GM18508 (cell line): ENCODE measurements around the gene FYCO1.

ENCODE experiments used
- ATAC-seq: cut with Tn5 transposase; IDR thresholded peaks from one replicate; pipeline ENCODE4 v1.9.1; 2021; ENCODE audit warnings: moderate number of reproducible peaks; ENCODE audit not compliant: insufficient read depth, unreplicated experiment

FYCO1 gene

DNA sequence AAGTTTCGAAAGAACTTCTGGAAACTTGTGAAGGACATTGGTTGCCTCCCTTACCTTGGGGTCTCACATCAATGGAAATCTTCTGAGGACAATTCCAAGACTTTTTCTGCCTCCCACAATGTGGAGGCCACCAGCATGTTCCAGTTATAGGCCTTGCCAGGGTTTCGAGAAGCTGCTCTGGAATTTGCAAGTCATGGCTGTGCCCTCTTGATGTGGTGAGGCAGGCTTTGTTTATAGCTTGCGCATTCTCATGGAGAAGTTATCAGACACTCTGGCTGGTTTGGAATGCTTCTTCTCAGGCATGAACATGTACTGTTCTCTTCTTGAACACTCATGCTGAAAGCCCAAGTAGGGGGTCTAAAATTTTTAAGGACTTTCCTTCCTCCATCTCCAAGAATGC is 48.3 kb downstream of the FYCO1 start:
- no peak for ATAC-seq

DNA sequence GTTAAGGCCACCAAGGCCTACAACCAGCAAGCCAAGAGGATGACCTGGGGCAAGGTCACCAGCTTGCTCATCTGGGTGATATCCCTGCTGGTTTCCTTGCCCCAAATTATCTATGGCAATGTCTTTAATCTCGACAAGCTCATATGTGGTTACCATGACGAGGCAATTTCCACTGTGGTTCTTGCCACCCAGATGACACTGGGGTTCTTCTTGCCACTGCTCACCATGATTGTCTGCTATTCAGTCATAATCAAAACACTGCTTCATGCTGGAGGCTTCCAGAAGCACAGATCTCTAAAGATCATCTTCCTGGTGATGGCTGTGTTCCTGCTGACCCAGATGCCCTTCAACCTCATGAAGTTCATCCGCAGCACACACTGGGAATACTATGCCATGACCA is 48.7 kb downstream of the FYCO1 start:
- no peak for ATAC-seq

DNA sequence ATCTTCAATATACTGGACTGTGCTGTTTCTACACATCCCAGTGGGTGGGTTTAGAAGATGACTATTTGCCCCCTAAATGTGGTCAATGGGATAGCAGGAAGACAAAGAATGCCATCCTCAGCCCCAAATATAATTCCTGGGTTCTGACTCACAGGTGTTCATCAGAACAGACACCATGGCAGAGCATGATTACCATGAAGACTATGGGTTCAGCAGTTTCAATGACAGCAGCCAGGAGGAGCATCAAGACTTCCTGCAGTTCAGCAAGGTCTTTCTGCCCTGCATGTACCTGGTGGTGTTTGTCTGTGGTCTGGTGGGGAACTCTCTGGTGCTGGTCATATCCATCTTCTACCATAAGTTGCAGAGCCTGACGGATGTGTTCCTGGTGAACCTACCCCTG is 49.3 kb downstream of the FYCO1 start:
- no peak for ATAC-seq

DNA sequence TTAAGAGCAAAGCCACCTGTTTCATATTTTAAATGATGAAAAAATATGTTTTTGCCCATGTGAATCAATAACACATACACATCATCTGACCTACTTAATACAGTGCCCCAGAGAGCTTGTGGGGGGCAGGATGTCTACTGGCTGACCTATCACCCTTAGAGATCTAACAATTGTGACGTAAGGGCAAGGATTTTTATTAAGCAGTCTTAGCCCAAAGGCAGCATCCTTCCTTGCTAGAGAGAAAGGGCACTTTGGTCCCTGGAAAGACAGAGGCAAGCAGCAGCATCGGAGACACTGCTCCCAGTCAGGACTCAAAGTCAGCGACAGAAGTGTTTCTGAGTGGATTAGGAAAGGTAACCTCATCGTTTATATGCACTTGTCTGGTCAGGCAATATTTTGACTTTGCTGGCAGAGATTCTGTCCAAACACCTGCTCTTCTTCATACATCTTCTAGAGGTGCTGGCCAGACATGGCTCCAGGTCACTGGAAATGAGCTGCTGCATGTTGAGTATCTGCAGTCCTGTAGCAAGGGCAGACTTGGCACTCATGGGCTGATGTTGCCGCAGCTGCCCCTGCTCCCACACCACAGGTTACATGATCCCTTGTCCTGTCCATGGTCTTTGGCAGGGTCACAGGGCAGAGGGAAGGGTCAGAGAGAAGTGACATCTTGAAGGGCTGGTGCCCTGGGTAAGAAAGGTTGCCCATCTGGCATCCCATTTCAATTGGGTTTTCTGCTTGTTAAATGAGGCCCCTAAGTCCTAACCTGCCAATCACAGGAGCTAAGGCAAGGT is 50.6 kb downstream of the FYCO1 start:
- ATAC-seq, result no peak

DNA sequence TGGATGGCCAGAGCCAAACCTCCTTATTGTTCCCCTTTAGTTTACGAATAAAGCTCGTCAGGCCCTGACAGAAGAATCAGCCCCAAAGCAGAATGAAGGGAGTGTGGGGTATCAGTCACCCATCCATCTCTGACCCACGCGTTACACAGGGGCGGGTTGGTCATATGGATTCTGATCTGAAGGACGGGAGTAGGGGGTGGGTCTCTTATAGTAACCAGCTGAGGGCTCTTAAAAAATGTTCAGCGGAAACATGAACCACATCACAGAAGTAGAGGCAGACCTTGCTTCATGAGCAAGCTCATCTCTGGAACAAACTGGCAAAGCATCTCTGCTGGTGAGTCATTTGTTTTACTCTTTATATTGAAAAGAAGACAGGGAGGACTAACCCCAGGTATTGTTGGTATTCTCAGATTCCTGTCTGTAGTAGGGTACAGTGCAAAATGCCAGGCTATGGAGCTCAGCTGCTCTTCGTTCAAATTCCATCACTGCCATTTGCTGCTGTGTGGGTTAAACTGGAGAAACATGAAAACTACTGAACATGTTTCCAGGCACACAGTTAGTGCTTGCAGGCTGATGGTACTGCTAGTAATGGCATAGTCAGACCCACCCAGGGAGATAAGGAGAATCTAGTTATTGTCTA is 52.3 kb downstream of the FYCO1 start, which contains the start of gene CXCR6:
TSS of gene CXCR6 (plus strand) at position 258 of the 640 bp plus-strand sequence. CDS start 3,018 bp downstream, outside the sequence.
- ATAC-seq, result no peak

DNA sequence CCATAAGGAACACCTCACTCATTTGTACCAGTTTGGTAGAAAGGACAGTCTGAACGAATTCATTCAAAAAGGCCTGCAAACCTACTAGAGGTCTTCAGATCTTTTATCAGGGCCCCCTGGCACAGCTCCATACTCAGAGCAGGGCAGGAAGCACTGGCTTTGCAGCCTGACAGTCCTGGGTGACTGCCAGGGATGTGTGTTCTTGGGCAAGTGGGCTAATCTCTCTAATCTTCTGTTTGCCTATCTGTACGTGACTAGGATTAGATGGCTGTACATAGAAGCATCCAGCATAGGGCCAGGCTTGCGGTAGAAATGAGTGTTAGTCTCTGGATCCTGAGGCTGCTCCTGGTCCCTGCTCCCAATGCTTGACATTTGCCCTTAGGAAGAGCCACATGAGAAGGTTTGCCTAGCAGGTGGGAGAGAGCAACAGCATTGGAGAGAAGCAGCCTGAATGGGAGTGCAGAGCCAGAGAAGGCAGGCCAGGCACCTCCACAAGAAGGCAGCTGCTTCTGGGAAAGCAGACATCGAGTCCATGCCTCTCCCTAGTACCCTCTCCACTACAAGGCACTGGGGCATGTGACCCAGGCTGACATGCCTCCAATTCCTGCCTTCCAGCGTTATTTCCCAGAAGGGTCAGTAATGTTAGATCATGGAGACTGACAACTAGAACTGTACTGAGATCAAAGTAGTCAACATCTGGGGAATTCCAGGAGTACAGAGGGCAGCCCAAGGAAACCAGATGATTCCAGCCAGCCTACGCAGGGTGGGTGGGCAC is 53.4 kb downstream of the FYCO1 start:
- no peak for ATAC-seq

DNA sequence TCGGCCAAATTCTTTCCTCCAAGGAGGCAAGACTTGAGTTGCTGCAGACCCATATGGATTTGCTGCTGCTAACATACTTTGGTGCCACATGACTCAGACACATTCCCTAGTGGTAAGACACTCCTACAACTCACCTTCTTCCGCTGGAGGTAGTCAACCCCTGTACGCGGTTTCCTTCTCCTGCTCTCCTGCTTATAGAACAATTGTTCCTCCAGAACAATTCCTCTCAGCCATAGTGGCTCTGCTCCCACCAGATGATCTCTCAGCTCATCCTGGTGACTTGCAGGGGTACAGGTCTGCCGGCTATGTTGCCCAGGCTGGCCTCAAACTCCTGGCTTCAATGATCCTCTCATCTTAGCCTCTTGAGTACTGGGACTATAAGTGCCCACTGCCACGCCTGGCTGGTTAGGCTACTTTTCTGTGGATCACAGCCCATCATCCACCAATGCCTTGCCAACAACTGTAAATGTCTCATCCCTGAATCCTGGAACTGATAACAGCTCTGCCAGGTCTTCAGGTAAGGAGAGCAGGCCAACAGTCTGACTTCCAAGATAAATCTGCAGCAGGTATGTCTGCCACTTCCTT is 54.8 kb downstream of the FYCO1 start:
- no peak for ATAC-seq

DNA sequence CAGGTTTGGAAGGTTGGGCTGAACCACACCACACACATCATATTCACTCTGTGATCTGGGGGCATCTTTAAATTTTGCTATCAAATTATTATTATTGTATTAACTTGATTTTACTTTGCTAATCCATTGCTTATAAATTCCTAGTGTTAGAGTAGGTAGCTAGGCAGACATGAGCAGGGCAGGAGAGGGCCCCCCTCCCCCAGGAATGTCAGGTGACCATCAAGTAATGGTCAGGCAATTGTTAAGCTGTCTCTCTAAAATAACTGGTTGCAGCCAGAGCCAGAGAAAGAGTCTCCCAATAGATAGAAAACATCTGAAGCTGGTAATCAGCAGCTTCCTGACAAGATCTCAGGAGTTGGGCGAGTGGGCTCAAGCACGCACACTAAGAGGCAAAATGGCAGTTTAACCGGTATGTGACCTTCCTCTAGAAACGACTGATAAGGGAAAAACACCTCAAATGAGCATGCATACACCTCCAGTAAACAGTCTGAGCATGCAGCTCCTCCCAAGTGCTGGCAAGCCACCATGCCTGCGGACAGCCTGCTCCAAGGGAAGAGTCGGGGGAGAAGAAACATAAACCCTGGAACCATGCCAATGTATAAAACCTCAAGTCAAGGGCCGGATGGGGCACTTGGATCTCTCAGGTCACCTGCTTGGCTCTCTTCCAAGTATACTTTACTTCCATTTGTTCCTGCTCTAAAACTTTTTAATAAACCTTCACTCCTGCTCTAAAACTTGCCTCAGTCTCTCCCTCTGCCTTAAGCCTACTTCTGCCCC is 55.4 kb downstream of the FYCO1 start:
- ATAC-seq, result no peak

DNA sequence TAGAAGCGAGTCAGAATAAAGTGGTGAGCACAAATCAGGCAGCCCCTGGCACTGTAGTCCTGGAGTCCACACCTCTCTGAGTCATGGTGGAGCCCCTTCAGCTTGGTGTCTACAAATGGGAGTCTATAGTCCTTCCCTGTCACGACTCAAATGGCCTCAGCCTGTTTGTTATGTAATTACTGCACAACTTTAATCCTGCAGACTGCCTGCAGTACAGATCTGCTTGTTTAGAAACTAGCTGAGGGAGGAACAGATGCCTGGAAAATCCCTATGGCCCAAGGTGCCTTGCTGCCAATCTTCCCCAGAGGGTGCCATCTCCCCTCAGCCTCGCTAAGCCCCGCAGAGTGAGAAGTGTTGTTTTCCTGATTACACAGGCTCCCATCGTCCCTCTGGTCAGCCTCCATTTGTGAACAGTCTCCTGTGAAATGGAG is 56.3 kb downstream of the FYCO1 start:
- ATAC-seq, result no peak

DNA sequence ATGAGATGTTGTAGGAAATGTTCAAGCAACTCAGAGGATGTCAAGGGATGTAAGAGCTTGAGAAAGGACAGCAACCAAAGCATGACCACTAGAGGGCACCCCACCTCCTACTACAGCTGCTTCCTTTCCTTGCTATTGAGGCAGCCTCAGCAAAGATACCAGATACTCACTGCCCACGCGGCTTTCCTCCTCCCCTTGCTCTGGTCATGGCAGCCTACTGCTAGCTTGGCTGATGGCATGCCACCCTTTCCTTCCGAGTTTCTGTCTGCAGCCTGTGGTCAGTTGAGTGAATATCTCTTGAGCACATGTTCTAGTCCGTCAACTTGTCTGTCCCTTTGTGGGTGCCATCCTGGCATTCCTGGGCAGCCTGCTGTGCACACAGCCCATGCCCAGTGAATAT is 56.8 kb downstream of the FYCO1 start:
- ATAC-seq, result no peak

DNA sequence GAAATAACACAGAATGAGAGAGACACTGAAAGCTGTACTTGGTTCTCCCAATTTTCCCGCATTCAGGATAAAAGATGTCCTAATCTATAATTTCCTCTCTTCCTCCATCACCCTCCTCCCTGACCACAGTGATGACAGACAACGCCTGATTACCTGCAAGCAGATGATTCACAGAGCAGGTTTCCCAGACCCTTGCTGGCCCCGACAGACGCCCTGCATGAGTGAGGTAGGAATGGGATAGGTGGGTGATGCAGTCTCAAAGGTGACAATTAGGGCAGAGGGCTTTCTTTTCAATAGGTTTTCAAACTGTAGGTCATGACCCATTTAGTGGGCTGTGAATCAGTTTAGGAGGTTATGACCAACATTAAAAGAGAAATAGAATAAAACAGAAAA is 57.6 kb downstream of the FYCO1 start:
- no peak for ATAC-seq

DNA sequence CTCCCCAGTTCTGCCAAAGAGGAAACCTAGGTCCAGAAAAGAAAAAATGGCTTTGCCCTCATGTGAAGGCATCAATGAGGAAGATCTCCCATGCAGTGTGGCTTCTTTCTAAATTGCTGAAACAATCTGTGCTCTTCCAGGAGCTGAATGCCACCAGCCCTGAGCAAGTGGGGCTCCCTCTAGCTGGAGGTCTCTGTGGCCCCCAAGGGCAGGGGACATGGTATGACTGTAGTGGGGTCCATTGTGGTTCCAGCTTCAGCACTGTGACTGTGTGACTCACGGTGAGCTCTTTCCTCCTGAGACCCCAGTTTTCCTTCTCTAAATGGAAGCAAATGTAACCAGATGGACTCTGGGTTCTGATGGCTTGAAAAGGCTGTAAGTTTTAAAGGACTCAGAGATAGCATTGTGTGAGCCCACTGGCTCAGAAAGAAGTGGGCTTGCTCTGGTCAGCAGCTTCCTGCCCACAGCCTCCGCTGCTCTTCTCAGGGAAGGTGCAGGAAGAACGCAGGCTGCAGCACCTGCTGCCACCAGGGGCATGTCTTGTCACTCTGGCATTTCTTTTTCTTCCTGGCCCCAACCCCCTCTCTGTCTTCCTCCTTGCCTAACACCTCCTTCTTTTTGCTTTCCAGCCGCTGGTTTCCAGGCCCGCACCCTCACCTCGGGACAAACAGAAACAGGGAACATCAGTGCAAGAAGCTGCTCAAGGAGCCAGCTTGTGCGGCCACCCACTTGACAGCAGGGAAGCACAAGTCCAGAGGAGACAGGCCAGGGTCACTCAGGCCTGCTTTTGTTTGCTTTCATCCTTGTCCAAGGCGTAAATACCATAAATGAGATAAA is 58.2 kb downstream of the FYCO1 start:
- no peak for ATAC-seq

DNA sequence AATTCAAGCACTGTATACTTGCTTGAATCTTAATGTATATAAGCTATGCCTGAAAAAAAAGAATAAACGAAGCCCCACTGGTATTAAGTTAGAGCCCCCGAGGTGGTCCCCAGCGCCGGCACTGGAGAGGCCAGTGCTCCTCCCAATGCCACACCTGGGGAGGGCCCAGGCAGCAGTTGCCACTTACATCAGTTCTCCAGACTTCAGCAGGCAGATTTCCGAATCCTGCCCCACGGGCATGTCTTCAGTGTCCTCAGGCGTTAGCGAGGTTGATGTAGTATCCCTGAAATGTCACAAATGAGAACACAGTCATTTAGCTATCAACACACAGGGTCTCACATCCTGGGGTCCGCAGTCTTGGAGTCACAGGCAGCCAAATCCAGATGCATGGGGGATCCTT is 59.4 kb downstream of the FYCO1 start:
- no peak for ATAC-seq

DNA sequence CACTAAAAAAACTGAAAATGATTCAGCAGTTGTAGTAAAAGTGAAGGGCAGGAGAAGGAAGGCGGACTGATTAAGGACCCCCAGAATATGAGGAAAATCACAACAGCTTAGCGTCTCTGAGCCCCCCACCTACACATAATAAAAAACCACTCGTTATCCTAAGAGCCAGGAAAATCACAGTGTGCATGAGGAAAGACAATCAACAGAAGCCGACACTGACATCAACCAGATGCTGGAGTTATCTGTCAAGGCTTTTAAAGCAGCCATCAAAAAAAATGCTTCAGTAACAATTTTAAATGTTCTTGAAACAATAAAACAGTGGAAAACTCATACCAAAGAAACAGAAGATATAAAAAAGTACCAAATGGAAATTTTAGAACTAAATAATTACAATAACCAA is 62.0 kb downstream of the FYCO1 start:
- ATAC-seq, result no peak

DNA sequence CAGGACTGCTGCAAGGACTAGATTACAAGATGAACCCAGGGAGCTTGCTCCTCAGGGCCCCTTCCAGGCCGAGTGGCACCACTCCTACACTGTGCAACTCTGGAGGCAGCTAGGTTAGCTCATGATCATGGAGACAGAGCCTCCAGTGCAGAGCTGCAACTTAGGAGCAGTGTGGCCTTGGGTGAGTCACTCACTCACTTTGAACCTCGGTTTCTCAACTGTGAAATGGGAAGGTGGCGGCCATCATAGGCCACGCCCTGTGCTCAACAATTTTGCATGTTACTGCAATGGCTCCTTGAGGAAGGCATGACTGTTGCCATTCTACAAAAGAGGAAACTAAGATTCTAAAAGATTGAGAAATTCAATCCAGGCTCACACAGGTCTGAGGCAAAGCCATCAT is 63.5 kb downstream of the FYCO1 start:
- ATAC-seq, result no peak

DNA sequence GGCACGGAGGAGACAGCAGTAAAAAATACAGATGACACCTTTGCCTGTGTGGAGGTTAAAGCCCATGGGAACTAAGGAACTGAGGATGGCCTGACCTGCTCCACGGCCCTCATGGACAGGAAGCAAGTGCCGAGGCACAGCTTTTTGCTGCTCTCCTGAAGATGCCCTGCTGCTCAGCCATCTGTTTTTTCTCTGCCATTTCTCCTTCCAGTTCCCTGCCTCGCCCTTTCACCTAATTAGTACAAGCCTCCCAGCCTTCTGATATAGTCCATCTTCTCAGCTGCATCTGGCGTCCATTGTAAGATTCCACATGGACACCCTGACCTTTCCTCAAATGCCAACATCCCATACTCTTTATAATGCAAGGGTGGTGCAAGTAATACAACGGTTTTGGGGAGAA is 64.1 kb downstream of the FYCO1 start:
- ATAC-seq, result no peak

DNA sequence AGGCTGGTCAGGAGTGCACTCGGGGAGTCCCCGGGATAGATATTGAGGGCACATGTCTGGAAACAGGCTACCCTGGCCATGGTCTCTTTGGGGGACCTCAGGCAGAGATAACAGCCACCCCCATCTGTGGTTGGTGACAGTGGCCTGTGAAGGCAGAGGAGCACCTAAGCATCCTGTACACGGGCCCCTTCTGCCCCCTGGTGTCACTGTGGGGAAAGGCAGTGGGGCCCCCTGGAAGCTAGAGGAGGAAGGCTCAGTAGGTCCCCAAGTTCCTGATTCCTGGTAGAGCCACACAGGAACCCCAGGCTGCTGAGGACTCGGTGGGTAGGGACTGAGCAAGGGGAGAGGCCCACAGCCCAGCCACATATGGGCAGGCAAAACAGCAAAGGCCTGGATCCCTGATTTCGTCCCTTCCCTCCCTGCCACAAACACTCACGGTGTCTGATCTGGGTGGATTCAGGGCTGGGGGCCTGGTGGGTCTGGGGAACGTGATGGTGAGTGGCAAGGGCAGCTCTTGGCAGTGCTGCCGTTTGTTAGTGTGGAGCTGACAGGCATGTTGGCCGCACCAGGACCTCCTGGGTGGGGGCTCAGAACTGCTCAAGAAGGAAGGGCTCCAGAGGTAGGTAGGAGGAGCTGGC is 66.5 kb downstream of the FYCO1 start:
- no peak for ATAC-seq

DNA sequence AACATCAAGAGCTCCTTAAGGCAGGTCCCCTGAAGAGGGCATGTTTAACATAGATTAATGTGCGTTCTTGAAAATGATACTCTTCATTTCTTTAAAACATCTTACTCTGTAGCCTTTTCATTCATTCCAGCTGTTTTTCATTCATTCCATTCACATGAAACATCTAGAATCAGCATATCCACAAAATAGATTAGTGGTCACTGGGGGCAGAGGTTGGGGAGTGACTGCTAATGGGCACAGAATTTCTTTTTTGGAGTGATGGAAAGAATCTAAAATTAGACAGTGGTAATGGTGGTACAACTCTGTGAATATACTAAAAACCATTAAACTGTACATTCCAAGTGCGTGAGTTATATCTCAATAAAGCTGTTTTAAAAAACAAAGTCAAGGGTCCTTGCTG is 67.7 kb downstream of the FYCO1 start:
- no peak for ATAC-seq

DNA sequence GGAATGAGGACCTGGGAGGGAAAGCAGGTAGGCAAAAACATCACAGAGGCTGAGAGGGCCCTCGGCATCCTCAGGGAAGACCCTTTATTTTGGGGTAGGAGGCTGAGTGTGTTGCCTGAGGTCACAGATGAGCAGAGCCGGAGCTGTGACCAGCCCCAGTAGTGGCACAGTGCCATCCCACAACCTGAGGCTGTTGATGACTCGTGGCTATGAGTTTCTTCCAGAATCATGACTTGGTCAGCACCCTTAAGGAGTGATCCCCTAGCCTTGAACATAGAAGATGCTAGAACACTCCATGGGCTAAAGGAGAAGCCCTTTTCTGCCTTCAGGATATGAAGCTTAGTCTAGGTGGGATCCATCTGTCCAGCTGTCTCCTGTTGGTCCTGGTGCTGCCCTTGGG is 71.9 kb downstream of the FYCO1 start:
- ATAC-seq, result no peak
